ENCODE results near the gene ATP6V1C2. TPM values are rescaled to one million over a fixed set of nuclear protein-coding genes. Genes with fewer than 3 reads are reported as not detected.

Gene ATP6V1C2
- total RNA-seq, 1 experiment from 2014 or later = 0.40 TPM

- Histone ChIP-seq H4K20me1 (ENCODE audit: low read length) (no peaks in the 10 kb centered on the region), H3K9ac (ENCODE audit: low read length) (no peak overlapping the region), H3K9me2 (replicated peaks; ENCODE audit: low read length) (no peaks in the 10 kb centered on the region), H3K79me2 (ENCODE audit: low read length) (no peaks in the 10 kb centered on the region), H3K27ac (ENCODE audit: low read length) (no peak overlapping the region), H3K36me3 (ENCODE audit: low read depth, low read length) (no peaks in the 10 kb centered on the region), H3K9me3 (ENCODE audit: low read length) (no peaks in the 10 kb centered on the region), H3K4me2 (ENCODE audit: low read length) (no peak overlapping the region), H3K4me1 (ENCODE audit: insufficient read depth, low read length) (peaks cover 6% of the 10 kb centered on the region; the same call in 1 of the 2 replicates), H3K4me3 (ENCODE audit: low read length) (no peak overlapping the region), H3F3A (ENCODE audit: low read length, unreplicated experiment) (no peaks in the 10 kb centered on the region), H3K27me3 (ENCODE audit: low read length) (no peaks in the 10 kb centered on the region), H2AFZ (ENCODE audit: low read length) (no peak overlapping the region)
- ChIA-PET CTCF (no interaction called here), POLR2A (ENCODE audit: unreplicated experiment) (no interaction called here)
- TF ChIP-seq EZH2phosphoT487 (IDR thresholded peaks at IDR 0.05; ENCODE audit: borderline replicate concordance, low read length) = no peak
- TF ChIP-seq CTCF (conservative IDR thresholded peaks at IDR 0.05; ENCODE audit: low read depth, low read length) = no peak
- TF ChIP-seq EZH2 (IDR thresholded peaks at IDR 0.05; ENCODE audit: low read length, unreplicated experiment) = no peak
- DNase-seq (no peak), ATAC-seq (no peak)
- BruUV-seq (replicated peaks) = no TSS peak
- intact Hi-C loops (cut with micrococcal nuclease) = no loop called here
These were observed 12.6 kb downstream of the ATP6V1C2 start for GRCh38 chr2:10733980-10734379.

- Histone ChIP-seq H4K20me1 (ENCODE audit: low read length) (no peaks in the 10 kb centered on the region), H3K9me2 (replicated peaks; ENCODE audit: low read length) (no peaks in the 10 kb centered on the region), H3K27me3 (ENCODE audit: low read length) (no peaks in the 10 kb centered on the region), H3F3A (ENCODE audit: low read length, unreplicated experiment) (no peaks in the 10 kb centered on the region), H3K9me3 (ENCODE audit: low read length) (no peaks in the 10 kb centered on the region), H3K4me2 (ENCODE audit: low read length) (no peak overlapping the region), H3K4me3 (ENCODE audit: low read length) (no peak overlapping the region), H3K9ac (ENCODE audit: low read length) (no peak overlapping the region), H3K79me2 (ENCODE audit: low read length) (no peaks in the 10 kb centered on the region), H3K36me3 (ENCODE audit: low read depth, low read length) (no peaks in the 10 kb centered on the region), H3K27ac (ENCODE audit: low read length) (no peak overlapping the region), H3K4me1 (ENCODE audit: insufficient read depth, low read length) (peaks cover 2% of the 10 kb centered on the region; the same call in 1 of the 2 replicates), H2AFZ (ENCODE audit: low read length) (no peak overlapping the region)
- TF ChIP-seq EZH2phosphoT487 (IDR thresholded peaks at IDR 0.05; ENCODE audit: borderline replicate concordance, low read length) (no peak), EZH2 (IDR thresholded peaks at IDR 0.05; ENCODE audit: low read length, unreplicated experiment) (no peak), CTCF (conservative IDR thresholded peaks at IDR 0.05; ENCODE audit: low read depth, low read length) (no peak)
- intact Hi-C loops (cut with micrococcal nuclease) = no loop called here
- no peak for DNase-seq
- ChIA-PET CTCF (no interaction called here), POLR2A (ENCODE audit: unreplicated experiment) (interaction anchor here (0.6 to 0.7 kb wide), 2 partner anchors 9 to 15 kb away, joined by 3 to 28 read pairs; no protein-coding TSS in a partner anchor)
- no peak for ATAC-seq
- BruUV-seq (replicated peaks) = no TSS peak
These were observed 16.8 kb downstream of the ATP6V1C2 start for GRCh38 chr2:10738192-10738591.

GRCh38 chr2:10740226-10740625 is 18.8 kb downstream of the ATP6V1C2 start:
- H3K9me2 ChIP-seq (replicated peaks; ENCODE audit: low read length) = no peaks in the 10 kb centered on the region
- H4K20me1 ChIP-seq (ENCODE audit: low read length) = no peaks in the 10 kb centered on the region
- no peaks in the 10 kb centered on the region for H3K36me3 ChIP-seq (ENCODE audit: low read depth, low read length)
- H3K4me3 ChIP-seq (ENCODE audit: low read length) = no peak overlapping the region
- H3F3A ChIP-seq (ENCODE audit: low read length, unreplicated experiment) = no peaks in the 10 kb centered on the region
- no peaks in the 10 kb centered on the region for H3K79me2 ChIP-seq (ENCODE audit: low read length)
- H3K9me3 ChIP-seq (ENCODE audit: low read length) = no peaks in the 10 kb centered on the region
- intact Hi-C loops (cut with micrococcal nuclease) = no loop called here
- POLR2A ChIA-PET (ENCODE audit: unreplicated experiment) = no interaction called here
- BruUV-seq (replicated peaks) = no TSS peak
- DNase-seq = no peak
- CTCF ChIA-PET = no interaction called here
- no peak overlapping the region for H2AFZ ChIP-seq (ENCODE audit: low read length)
- TF ChIP-seq EZH2 (IDR thresholded peaks at IDR 0.05; ENCODE audit: low read length, unreplicated experiment) (no peak), EZH2phosphoT487 (IDR thresholded peaks at IDR 0.05; ENCODE audit: borderline replicate concordance, low read length) (no peak), CTCF (conservative IDR thresholded peaks at IDR 0.05; ENCODE audit: low read depth, low read length) (no peak)
- no peak overlapping the region for H3K4me2 ChIP-seq (ENCODE audit: low read length)
- no peaks in the 10 kb centered on the region for H3K27me3 ChIP-seq (ENCODE audit: low read length)
- no peak overlapping the region for H3K27ac ChIP-seq (ENCODE audit: low read length)
- no peak for ATAC-seq
- H3K9ac ChIP-seq (ENCODE audit: low read length) = no peak overlapping the region
- H3K4me1 ChIP-seq (ENCODE audit: insufficient read depth, low read length) = no peaks in the 10 kb centered on the region
